NCI-H446 treated with DMSO at 0.1 percent for 48 hours (cell line): ENCODE data around the gene OTC.

ENCODE experiments used
- DNase-seq: peaks from one replicate; lab custom pipeline; 2025; lab: John Stamatoyannopoulos, UW

OTC gene

DNA sequence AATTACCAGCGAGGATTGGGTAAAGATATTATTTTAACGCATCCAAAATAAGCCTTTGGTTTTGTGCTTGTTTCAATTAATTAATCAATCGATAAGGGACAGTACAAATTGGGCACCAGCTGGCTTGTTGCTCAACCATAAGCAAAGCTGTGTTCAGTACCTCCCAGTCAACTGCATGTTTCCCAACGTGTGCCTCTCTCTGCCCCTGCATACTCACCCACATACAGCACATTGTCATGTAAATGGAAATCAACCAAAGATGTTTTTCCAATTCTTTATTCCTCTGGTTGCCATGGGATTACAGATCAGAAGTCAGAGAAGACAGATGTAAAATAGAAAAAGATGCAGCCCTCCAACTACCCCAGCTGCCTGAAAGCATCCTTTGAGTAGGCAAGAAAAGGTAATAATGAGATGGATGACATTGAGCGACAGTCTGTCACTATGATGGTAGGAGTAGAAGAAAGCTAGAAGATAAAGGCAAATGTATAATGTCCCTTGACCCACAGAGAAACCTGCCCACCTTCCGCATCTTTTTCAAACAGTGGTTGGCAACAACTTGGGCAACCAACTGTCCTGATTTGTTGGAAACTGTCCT is 116.3 kb downstream of the OTC start:
- no peak for DNase-seq
